Nephron progenitor cell (in vitro differentiated cells): ENCODE data around the gene MMP20.

Source experiments
- DNase-seq: peaks from one replicate; pipeline ENCODE4 v3.0.0; 2021
- H3K27ac Mint-ChIP-seq: 2 replicates; pipeline ENCODE4 v1.8.0; 2021; ENCODE audit warnings: mild to moderate bottlenecking, moderate library complexity, mixed read lengths
- H3K27me3 Mint-ChIP-seq: 2 replicates; pipeline ENCODE4 v1.8.0; 2021; ENCODE audit warnings: mild to moderate bottlenecking, low read depth, mixed read lengths; ENCODE audit not compliant: poor library complexity
- H3K36me3 Mint-ChIP-seq: 2 replicates; pipeline ENCODE4 v1.8.0; 2021; ENCODE audit warnings: low read depth, mixed read lengths
- H3K4me1 Mint-ChIP-seq: 2 replicates; pipeline ENCODE4 v1.8.0; 2021; ENCODE audit warnings: mixed read lengths
- H3K4me3 Mint-ChIP-seq: 2 replicates; pipeline ENCODE4 v1.8.0; 2021; ENCODE audit warnings: mild to moderate bottlenecking, moderate library complexity, mixed read lengths
- H3K9me3 Mint-ChIP-seq: 2 replicates; pipeline ENCODE4 v1.8.0; 2021; ENCODE audit warnings: mild to moderate bottlenecking, moderate library complexity, mixed read lengths
- TF ChIP-seq, protein P1 (sequence below): fragments of 200-600 bp; sonication (generic); IDR thresholded peaks from 2 replicates; pipeline ENCODE4 v1.5.0; 2021; ENCODE audit warnings: antibody characterized with exemption

MMP20 gene

DNA sequence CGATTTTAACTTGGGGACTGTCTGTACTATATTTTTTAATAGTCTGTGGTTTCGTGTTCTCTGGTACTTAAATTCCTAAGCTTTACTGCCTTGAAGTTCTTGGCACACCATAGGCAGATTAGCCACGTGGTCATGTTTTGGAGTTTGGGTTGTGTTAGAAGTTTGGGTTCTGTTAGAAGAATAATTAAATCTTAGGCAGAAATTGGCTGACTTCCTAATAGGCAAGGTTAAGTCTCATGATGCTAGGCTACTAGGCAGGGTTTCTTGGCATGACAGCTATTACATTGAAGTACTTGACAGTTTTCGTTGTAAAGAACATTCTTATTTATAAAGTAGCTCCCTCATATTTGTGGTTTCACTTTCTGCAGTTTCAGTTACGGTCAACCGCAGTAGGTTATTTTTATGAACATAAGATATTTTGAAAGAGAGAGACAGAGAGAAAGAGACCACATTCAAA, 64.5 kb downstream of the MMP20 start:
- Mint-ChIP-seq H3K27ac (no peak overlapping the region), H3K4me3 (no peak overlapping the region), H3K27me3 (no peaks in the 10 kb centered on the region), H3K9me3 (no peaks in the 10 kb centered on the region), H3K36me3 (no peaks in the 10 kb centered on the region), H3K4me1 (no peaks in the 10 kb centered on the region)
- TF ChIP-seq, protein P1, sequence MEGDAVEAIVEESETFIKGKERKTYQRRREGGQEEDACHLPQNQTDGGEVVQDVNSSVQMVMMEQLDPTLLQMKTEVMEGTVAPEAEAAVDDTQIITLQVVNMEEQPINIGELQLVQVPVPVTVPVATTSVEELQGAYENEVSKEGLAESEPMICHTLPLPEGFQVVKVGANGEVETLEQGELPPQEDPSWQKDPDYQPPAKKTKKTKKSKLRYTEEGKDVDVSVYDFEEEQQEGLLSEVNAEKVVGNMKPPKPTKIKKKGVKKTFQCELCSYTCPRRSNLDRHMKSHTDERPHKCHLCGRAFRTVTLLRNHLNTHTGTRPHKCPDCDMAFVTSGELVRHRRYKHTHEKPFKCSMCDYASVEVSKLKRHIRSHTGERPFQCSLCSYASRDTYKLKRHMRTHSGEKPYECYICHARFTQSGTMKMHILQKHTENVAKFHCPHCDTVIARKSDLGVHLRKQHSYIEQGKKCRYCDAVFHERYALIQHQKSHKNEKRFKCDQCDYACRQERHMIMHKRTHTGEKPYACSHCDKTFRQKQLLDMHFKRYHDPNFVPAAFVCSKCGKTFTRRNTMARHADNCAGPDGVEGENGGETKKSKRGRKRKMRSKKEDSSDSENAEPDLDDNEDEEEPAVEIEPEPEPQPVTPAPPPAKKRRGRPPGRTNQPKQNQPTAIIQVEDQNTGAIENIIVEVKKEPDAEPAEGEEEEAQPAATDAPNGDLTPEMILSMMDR, result no peak
- no peak for DNase-seq

DNA sequence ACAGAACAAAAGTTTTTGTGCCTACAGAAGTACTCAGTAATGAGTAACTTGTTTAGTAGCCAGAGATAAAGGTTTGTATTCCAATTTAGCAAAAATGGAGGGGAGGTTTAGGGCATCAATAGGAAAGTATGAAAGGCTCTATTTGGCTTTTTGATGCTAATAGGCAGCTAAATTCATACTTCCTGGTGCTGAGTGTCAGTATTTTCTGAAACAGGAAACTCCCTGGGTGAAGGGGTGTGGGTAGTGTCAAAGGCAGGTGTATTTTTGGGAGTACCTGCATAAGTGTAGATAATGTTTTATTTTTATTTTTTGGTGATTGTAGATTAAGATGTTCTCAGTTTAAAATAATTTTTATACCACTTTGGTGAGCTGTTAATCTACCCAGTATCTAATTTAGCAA, 65.3 kb downstream of the MMP20 start:
- H3K4me1 Mint-ChIP-seq, result no peaks in the 10 kb centered on the region
- no peak for DNase-seq
- no peaks in the 10 kb centered on the region for H3K27me3 Mint-ChIP-seq
- H3K27ac Mint-ChIP-seq, result no peak overlapping the region
- no peak overlapping the region for H3K4me3 Mint-ChIP-seq
- TF ChIP-seq, protein P1, result no peak
- no peaks in the 10 kb centered on the region for H3K9me3 Mint-ChIP-seq
- no peaks in the 10 kb centered on the region for H3K36me3 Mint-ChIP-seq

DNA sequence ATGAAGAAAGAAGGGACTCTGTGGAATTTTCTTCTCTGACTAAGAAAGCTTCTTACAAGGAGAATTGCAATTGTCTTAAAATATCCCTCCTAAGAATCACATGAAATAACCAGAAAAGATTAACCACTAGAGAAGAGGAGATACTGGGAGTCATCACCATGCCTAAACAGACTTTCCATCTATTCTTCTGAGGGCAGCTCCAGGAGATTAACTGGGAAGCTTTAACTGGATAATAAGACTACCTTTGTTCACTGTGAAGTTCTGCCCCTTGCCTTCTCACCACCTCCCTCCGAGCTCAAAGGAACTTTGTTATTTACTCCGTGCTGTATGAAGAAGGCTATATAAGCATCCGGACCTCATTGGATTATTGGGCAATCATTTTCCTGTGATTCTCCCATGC, 70.0 kb downstream of the MMP20 start:
- Mint-ChIP-seq H3K4me1 (no peaks in the 10 kb centered on the region), H3K4me3 (no peak overlapping the region), H3K9me3 (no peaks in the 10 kb centered on the region), H3K27ac (no peak overlapping the region), H3K27me3 (no peaks in the 10 kb centered on the region), H3K36me3 (no peaks in the 10 kb centered on the region)
- DNase-seq, result no peak
- TF ChIP-seq, protein P1, result no peak

DNA sequence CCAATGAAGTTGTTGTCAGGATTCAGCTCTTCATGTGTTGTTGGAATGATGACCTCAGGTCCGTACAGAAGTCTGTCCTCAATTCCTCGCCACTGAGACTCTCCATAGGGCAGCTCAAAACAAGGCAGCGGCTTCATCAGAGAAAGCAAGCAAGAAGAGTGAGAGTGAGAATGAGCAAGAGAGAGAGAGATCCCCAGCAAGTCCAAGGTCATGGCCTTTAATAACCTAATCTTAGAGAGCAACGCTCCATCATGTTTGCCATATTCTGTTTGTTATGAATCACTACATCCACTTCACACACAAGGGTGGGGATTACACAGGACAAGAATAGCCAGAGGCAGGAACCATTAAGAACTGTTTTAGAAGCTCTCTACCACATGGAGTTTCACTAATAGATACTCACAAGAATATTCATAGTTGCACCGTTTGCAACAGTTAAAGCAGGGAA, 71.3 kb downstream of the MMP20 start:
- H3K4me1 Mint-ChIP-seq, result no peaks in the 10 kb centered on the region
- TF ChIP-seq, protein P1, result no peak
- H3K27me3 Mint-ChIP-seq, result no peaks in the 10 kb centered on the region
- no peaks in the 10 kb centered on the region for H3K9me3 Mint-ChIP-seq
- H3K36me3 Mint-ChIP-seq, result no peaks in the 10 kb centered on the region
- DNase-seq, result no peak
- H3K4me3 Mint-ChIP-seq, result no peak overlapping the region
- no peak overlapping the region for H3K27ac Mint-ChIP-seq

DNA sequence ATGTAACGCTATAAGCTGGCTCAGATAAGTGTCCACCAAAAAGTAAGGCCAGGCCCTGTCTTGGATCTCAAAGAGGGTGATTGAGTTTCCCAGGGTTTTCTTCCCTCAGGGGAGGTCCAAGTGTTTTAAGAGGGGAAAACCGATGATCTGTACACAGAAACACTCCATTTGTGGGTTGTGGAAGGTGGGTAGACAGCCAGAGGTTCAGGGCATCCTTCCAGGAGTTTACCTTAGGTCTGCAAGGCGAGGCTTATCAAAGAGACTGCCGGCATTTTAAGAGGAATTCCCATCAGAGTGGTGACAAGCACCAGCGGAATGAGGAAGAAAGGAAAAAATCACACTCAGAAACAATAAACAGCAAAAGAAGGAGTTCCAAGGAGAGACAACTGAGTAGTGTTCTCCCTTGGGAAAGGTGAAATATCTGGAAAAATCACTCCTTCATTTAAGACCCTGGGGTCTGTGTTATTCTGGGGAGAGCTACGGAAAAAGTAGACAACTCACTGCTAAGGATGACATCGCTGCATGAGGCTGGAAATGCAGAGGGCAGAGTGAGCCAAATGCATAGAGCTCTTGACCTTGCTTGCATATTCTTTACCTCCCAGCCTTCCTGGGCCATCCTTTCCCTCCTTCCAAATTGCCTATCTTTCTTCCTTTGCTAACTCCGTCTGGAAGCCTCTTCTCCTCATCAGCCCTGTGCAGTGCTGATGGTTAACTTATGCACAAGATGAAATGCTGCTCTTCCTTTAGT, 72.5 kb downstream of the MMP20 start:
- H3K4me1 Mint-ChIP-seq, result no peaks in the 10 kb centered on the region
- TF ChIP-seq, protein P1, result no peak
- no peak overlapping the region for H3K27ac Mint-ChIP-seq
- DNase-seq, result no peak
- H3K9me3 Mint-ChIP-seq, result no peaks in the 10 kb centered on the region
- no peaks in the 10 kb centered on the region for H3K27me3 Mint-ChIP-seq
- no peaks in the 10 kb centered on the region for H3K36me3 Mint-ChIP-seq
- H3K4me3 Mint-ChIP-seq, result no peak overlapping the region

DNA sequence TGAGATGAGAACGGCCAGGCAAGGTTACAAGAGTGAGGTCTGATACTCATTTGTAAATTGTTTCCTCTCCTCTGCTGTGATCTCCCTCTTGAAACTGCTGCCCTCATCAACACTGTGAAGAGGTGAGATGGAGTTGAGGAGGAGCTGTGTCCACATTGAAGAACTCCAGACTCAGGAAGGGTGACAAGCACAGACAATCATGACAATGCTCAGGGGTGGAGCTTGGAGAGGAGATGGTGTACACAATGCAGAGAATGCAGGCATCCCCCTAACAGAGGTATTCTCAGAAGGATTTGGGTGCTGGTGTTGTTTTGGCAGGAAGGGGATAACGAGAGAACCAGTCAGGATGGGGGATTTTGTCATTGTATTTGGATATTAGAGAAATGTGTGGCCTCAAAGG, 73.1 kb downstream of the MMP20 start:
- Mint-ChIP-seq H3K4me3 (no peak overlapping the region), H3K27ac (no peak overlapping the region)

More for the DNA sequence above, 73.1 kb downstream of the MMP20 start:
- Mint-ChIP-seq H3K27me3 (no peaks in the 10 kb centered on the region), H3K4me1 (no peaks in the 10 kb centered on the region), H3K9me3 (no peaks in the 10 kb centered on the region), H3K36me3 (no peaks in the 10 kb centered on the region)
- no peak for DNase-seq
- TF ChIP-seq, protein P1, result no peak
